DMS114 treated with DMSO at 0.1 percent for 48 hours (cell line): ENCODE measurements around the gene OSBP2.
A peak's percentile ranks its signal among the peaks of the same experiment; 100 is the strongest.

ENCODE experiments used
- DNase-seq: peaks from one replicate; lab custom pipeline; 2025; ENCODE audit not compliant: unreplicated experiment; lab: John Stamatoyannopoulos, UW

OSBP2 gene, protein sequence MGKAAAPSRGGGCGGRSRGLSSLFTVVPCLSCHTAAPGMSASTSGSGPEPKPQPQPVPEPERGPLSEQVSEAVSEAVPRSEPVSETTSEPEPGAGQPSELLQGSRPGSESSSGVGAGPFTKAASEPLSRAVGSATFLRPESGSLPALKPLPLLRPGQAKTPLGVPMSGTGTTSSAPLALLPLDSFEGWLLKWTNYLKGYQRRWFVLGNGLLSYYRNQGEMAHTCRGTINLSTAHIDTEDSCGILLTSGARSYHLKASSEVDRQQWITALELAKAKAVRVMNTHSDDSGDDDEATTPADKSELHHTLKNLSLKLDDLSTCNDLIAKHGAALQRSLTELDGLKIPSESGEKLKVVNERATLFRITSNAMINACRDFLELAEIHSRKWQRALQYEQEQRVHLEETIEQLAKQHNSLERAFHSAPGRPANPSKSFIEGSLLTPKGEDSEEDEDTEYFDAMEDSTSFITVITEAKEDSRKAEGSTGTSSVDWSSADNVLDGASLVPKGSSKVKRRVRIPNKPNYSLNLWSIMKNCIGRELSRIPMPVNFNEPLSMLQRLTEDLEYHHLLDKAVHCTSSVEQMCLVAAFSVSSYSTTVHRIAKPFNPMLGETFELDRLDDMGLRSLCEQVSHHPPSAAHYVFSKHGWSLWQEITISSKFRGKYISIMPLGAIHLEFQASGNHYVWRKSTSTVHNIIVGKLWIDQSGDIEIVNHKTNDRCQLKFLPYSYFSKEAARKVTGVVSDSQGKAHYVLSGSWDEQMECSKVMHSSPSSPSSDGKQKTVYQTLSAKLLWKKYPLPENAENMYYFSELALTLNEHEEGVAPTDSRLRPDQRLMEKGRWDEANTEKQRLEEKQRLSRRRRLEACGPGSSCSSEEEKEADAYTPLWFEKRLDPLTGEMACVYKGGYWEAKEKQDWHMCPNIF

DNA sequence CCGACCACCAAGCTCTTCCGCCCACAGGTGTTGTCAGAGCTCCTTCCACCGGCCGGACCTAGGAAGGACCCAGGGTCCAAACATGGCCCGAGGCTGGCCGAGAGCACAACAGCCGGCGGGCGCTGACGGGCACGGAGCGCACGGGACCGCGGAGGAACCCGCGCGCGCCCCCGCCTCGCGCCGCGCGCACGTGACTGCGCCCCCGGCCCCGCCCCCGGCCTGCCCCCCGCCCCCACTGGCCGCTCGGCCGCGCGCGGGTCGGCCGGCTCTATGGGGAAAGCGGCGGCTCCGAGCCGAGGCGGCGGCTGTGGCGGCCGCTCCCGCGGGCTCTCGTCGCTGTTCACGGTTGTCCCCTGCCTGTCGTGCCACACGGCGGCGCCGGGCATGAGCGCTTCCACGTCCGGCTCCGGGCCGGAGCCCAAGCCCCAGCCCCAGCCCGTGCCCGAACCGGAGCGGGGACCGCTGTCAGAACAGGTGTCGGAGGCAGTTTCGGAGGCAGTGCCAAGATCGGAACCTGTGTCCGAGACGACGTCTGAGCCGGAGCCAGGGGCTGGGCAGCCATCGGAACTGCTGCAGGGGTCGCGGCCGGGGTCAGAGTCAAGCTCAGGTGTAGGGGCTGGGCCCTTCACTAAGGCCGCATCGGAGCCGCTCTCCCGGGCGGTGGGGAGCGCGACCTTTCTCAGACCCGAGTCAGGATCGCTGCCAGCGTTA, at the start of gene OSBP2:
Gene OSBP2, plus strand, starts transcription at position 235 of the 711 bp plus-strand sequence. Its CDS starts 36 bp downstream, at position 271.
- no peak for DNase-seq

GRCh38 chr22:30646518-30647160, 48.0 kb upstream of the OSBP2 start:
- DNase-seq, result no peak

- no peak for DNase-seq
These were observed 47.1 kb upstream of the OSBP2 start for GRCh38 chr22:30647536-30647935.

DNA sequence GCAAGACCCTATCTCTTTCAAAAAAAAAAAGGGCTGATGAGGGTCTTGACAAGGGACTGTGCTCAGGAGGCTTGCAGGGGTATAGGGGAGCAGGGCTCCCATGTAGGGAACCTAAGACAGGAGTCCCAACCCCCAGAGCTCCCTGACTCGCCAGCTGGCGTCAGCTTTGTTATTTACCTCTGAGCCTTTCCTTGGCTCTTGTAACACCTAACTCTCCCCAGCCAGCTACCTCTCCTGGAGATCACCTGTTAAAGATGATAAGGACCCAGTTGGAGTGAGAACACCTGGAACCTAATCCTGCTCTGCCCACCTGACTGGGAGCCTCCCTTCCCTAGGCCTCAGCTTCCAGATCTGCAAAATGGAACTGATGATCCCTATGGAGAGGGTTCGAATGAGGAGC, 45.8 kb upstream of the OSBP2 start:
- no peak for DNase-seq

DNA sequence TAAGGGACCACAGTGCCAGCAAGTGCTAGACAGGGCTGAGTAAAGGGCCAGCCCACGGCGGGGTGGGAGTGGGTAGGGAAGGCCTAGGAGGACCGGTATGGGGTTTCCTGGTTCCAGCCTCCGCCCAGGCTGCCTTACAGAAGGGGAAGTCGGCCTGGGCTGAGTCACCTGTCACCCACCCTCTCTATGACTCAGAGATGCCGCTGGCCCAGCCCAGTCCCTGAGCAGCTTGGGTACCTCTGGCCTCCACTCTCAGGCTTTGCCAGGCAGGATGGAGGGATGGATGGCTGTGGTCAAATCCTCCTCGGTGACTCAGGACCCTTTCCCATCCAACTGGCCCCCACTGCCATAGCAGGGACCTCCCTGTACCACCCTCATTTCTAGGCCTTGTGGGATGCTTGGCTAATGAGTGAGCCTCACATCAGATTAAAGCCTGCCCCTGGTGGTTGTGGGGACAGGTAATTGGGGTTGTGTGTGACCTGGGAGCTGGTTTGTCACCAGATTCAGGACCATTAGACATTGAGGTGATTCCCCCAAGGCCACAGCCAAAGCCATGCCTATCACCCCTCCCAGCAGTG, 45.2 kb upstream of the OSBP2 start:
- no peak for DNase-seq

GRCh38 chr22:30650508-30651116, 44.1 kb upstream of the OSBP2 start:
- no peak for DNase-seq

DNA sequence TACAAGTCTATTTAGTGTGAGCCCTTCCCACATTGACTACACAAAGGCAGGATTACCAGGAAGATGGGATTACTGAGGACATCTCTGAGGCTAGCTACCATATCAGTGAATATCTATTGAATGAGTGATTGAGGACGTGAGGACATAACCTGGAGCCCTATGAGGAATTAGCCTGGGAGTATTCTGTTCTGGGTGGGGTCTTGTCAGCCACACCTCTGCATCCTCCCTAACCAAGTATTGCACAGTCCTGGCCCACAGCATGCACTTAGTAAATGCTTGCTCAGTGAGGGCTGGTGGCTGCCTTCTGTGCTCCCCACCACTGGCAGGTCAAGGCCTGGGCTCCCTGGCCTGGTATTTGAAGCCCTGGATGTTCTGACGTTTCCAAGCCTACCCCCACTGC, 41.8 kb upstream of the OSBP2 start:
- no peak for DNase-seq

DNA sequence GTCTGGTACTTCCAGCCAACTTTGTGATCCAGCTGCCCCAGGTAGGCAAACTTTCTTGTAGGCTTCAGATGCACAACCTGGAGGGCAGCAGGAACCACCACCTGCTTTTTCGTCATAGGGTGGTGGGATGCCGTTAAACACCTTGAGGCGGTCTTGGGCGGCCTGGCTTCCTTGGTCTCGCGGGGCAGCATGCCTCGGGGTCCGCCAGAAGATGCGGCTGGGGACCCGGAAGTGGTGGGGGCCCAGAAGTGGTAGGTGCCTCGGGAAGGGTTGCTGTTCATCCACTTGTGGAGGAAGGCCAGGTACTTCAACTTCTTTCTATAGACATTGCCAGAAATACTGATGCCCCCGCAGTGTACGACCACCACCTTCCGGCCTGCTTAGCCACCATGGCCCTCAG, 40.3 kb upstream of the OSBP2 start:
- DNase-seq, result no peak

- no peak for DNase-seq
These were observed 39.1 kb upstream of the OSBP2 start for GRCh38 chr22:30655532-30655931.

GRCh38 chr22:30662040-30662439, 32.6 kb upstream of the OSBP2 start:
- no peak for DNase-seq

- no peak for DNase-seq
These were observed 29.9 kb upstream of the OSBP2 start for GRCh38 chr22:30664798-30665197.

DNA sequence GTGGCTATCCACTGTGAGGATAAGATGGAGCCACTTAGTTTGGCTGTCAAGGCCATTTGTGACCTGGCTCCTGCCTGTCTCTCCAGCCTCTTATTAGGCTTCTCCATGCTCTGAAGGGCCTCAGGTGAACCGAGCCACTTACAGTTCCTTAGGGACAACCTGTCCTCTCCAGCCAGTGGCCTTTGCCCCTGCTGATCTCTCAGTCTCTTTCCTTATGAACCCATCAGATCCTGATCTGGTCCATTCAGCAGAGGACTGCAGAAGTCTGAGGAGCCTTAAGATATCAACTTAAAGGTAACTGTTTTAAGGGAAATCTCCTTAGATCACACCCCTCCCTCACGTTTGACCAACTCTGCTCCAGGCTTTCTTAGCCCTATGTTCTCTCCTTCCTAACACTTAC, 29.4 kb upstream of the OSBP2 start:
- no peak for DNase-seq

DNA sequence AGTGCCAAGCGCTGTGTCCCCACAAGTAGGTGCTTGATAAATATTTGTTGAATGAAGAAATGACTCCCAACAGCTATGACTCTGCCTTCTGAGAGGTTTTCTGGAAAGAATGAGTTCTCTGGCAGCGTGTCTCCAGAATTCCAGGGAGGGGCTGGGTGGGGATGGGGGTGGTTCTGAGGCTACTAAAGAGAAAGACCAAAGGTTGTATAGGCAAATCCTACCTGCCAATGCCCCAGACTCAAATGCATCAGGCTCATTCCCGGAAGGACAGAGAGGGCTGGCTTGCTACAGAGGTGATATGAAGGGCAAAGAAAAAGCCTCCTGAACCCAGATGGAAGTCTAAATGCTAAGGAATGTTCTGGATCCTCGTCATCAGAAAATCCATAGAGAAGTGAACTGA, 28.9 kb upstream of the OSBP2 start:
- no peak for DNase-seq

- DNase-seq, result no peak
These were observed 27.6 kb upstream of the OSBP2 start for GRCh38 chr22:30667107-30667493.

- DNase-seq, result peak; percentile 64
These were observed 26.9 kb upstream of the OSBP2 start, which contains the start of gene DUSP18 for GRCh38 chr22:30667494-30668385. Gene DUSP18 (minus strand): TSS chr22:30667875. CDS start chr22:30664003, 3,872 bp downstream.

GRCh38 chr22:30668386-30668710, 26.3 kb upstream of the OSBP2 start:
- DNase-seq, result no peak

GRCh38 chr22:30671071-30671470, 23.6 kb upstream of the OSBP2 start:
- DNase-seq, result no peak

DNA sequence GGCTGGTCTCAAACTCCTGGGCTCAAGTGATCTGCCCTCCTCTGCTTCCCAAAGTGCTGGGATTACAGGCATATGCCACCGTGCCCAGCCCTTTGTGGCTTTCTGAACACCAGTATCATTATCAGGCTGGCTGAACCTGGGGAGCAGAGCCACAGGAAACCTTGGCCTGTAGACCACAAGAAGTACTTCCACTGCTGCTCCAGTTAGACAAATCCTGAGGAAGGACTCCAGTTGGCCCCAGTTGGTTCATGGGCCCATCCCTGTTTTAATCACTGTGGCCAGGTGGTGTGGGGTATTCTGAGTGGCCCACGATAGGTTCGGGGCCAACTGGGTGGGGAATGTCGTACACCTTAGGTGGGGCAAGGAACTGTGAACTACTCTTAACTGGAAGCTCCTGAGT, 21.5 kb upstream of the OSBP2 start:
- DNase-seq, result no peak

GRCh38 chr22:30674482-30674881, 20.2 kb upstream of the OSBP2 start:
- DNase-seq, result no peak
